HT1080 (cell line): ENCODE data around the gene TECR. TPM values are rescaled to one million over a fixed set of nuclear protein-coding genes. Genes with fewer than 3 reads are reported as not detected.
"Not testable (repeated sequence)": the region's sequence is repeated elsewhere in the genome, so short reads cannot be mapped to it uniquely, and the experiment has no call there.

Experiments
- DNase-seq: peaks from one replicate; pipeline ENCODE4 v3.0.0-alpha.2; 2015; ENCODE audit warnings: low read depth
- total RNA-seq: library from RNA; depleted of rRNA; stranded (reverse); fragments of >200 nt; shearing (Covaris generic); gene quantifications from 2 replicates; pipeline ENCODE4 v1.2.3, GENCODE V29; 2014

Gene TECR
- total RNA-seq, 1 experiment from 2014 or later = 144 TPM

DNA sequence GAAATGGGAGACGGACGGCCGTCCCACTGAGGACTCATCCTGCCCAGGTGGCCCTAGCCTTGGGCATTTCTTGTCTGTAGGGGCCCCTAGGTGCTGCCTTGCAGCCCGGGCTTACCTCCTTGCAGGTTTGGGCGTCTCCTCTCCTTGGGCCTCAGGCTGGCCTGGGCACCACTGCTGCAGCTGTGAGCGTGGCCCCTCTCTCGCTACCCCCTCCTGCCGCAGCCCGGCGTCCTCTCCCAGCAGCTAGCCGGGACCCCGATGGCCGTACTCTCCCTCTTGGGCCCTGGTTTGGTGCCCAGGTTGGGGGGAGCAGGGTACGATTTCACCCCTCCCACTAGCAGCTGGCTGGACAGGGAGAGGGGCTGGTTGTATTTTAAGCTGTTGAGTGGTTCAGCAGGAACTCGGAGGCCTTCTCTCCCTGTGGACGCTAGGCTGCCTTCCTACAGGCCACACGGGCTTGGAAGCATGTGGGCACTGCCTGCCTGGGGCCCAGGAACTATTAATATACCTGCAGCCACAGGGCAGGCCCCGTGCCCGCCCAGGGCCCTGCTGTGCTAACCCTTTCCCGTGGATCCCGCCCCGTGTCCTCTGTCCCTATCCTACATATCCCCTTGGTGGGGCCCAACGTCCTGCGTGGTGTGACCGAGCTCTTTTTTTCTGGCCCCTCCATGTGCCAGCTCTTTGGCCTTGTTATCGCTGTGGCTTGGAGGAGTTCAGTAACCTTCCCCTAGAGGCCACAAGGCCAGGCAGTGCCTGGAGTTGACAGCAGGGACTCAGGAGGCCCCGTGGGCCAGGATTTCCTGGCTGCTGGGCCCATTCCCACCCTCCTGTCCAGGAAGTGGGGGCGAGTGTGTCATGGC lies 30.8 kb downstream of the TECR start:
- no peak for DNase-seq

DNA sequence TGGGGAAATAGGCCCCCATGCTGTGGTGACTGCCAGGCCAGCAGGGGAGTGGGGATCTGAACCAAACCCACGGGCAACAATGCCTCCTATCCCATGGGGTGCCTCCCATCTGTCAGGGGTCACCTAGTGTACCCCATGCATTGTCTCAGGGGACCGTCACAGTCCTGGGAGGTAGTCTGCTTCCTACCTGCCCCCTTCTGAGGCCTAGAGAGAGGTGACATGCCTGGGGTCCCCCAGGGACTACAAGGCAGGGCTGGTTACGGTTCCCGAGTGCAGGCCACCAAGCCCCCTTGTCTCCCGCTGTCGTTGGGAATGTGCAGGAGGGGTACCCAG lies 31.3 kb downstream of the TECR start:
- no peak for DNase-seq

DNA sequence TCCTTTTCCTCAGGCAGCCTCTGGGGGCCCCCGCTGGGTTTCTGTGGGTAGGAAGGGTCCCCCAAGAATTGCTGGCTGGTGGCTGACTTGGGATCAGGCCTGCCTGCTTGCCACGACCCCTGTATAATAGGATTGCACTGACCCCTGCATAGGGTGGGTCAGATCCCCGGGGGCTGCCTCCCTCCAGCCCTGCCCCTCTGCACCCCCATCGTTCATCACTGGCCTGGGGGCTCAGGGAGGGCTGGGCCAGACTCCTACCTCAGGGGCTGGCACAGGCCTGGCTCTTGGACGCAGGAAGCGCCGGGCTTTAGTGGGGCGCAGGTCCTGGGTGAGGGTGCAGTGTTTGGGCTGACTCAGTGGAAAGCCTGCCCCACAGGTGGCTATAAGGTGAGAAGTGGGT lies 31.9 kb downstream of the TECR start:
- DNase-seq = no peak

DNA sequence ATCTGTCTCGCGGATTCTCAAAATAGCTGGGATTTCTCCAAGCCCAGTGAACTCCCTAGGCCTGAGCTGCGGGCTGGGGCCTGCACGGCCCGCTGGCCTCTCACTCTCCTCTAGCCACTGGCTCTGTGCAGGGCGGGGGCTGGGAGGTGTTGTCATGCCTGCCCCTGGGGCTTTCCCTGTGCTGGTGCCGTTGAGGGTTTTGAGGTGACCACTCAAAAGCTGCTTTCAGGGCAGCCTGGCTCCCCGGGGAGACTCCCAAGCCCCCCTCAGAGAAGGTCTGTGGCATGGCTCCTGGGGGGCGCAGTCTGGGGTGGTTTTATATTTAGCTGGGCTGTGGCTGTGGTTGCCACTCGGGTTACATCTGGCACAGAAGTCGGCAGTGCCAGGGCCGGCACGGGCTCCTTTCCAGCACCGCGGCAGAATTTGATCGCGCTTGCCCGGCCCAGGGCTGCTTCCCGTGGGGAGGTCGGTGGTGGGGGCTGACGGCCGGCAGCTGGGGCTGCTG lies 32.5 kb downstream of the TECR start:
- no peak for DNase-seq

DNA sequence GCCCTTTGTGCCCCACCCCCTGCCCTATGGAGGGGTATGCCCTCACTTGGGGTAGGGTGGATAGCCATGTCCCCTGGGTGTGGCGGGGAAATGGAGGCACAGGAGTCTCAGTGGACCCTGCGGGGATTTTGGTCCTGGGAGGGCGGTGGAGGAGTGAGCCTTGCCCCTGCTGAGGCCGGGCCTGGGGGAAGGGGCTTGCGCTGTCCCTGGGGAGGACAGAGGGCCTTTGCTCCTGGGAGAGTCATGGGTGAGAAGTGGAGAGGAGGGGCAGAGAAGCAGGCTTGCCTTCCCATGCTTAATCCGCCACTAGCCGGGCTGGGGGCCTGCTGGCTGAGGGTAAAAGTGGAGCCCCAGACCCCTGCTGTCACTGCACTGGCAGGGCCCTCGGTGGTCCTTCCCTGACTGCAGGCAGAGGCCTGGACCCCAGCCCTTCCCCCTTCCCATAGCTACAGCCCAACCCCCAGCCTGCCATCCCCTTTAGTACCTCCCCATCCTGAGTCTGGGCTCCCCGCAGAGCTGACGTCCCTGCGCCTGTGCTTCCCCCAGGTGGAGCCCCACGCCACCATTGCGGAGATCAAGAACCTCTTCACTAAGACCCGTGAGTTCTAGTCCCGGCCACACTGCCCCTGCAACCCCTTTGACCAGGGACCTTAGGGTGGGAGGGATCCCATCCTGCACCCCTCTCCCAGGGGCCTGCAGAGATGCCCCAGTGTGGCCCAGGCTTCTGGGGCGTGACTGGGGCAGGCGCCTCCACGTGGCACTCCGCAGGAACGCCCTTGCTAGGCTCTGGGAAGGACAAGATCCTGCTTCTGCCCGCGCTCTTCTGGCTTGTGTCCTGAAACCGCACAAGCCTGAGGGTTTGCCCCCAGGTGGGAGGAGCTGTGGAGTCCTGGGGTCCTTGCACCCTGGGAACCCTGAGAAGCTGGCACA lies 33.5 kb downstream of the TECR start:
- no peak for DNase-seq

DNA sequence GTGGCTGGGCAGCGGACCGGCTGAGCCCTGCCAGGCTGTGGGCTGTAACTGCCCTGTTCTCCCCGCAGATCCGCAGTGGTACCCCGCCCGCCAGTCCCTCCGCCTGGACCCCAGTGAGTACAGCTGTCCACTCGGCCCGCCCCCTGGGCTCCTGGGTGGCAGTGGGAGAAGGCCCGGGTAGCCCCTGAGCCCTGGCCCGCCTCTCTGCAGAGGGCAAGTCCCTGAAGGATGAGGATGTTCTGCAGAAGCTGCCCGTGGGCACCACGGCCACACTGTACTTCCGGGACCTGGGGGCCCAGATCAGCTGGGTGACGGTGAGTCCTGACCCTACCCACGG lies 34.2 kb downstream of the TECR start:
- DNase-seq = no peak

DNA sequence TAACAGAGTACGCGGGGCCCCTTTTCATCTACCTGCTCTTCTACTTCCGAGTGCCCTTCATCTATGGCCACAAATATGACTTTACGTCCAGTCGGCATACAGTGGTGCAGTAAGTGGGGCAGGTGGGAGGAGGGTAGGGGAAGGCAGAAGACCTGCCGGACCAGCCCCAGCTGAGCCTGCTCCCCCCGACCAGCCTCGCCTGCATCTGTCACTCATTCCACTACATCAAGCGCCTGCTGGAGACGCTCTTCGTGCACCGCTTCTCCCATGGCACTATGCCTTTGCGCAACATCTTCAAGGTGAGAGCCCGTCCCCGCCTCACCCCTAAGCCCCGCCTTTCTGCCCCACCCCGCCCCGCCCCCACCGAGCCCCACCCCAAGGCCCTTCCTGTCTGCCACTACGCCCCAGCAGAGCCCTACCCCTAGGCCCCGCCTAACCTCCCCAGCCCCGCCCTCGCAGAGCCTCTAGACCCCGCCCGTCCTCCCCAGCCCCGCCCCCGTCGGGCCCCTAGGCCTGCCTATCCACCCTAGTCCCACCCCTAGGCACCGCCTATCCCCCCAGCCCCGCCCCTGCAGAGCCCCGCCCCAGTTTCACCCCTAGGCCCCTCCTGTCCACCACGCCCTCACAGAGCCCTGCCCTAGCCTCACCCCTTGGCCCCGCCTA lies 34.7 kb downstream of the TECR start:
- no peak for DNase-seq

DNA sequence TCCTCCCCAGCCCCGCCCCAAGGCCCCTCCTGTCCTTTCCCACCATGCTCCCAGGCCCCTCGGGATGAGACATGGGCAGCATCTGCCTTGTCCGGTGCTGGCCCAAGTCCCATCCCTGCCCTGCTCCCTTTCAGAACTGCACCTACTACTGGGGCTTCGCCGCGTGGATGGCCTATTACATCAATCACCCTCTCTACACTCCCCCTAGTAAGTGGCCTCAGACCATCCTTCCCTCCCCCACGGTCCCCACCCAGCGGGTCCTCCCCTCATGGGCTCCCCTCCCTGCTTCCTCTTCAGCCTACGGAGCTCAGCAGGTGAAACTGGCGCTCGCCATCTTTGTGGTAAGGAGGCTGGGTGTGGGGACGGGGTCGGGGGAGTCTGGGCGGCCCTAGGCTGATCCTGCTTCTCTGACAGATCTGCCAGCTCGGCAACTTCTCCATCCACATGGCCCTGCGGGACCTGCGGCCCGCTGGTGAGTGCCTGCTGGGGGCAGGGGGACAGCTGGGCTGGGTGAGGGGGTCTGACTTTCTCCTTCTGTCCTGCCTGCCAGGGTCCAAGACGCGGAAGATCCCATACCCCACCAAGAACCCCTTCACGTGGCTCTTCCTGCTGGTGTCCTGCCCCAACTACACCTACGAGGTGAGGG lies 35.4 kb downstream of the TECR start:
- DNase-seq = not testable (repeated sequence)

DNA sequence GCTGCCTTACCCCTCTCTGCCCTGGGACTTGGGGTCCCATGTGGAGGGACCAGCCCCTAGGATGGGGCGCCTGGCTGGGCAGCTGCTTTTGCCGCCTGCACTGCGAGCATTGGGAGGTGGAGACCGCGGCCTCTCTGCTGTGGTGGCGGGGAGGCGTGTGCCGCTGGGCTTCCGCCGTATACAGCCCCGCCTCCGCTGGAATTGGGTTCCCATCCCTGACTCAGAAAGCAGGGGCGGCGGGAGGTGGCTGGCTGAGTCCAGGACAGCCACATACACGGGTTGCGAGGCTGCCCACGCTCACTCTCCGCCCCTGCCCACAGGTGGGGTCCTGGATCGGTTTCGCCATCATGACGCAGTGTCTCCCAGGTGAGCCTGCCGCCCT lies 35.9 kb downstream of the TECR start:
- DNase-seq = no peak

DNA sequence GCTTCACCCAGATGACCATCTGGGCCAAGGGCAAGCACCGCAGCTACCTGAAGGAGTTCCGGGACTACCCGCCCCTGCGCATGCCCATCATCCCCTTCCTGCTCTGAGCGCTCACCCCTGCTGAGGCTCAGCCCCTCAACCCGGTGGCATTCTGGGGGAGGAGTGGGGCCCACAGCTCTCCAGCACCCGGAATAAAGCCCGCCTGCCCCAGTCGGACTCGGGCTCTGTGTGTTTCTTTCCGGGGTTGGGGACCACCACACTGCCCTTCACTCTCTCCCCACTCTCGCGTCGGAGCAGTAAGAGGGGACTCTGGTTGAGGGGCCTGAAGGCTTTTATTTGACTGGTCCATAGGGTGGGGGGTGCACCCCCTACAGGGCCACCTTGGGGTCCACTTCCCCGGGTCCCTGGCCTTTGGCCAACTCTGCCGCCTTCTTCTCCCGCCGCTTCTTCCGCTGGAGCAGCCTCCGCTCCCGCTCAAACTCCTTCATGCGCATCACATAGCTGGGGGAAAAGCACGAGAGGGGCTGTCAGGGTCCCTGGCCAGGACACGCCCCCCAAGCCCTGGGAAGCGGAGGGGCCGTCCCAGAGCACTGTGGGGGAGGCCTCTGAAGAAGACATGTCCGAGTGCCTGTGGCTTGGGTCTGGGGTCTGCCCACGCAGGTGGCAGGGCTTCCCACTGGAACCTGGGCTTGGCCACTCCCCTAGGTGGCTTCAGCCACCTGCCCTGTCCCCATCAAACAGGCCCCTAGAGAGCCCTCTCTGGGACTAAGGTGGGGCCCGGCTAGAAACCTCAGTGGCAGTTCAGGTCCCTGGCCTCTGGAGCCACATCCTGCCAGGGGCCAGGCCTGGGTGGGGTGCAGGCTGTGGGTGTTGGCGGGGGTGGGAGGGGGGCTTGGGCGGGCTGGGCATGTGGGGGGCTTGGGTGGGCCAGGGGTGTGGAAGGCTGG lies 36.6 kb downstream of the TECR start:
- no peak for DNase-seq

DNA sequence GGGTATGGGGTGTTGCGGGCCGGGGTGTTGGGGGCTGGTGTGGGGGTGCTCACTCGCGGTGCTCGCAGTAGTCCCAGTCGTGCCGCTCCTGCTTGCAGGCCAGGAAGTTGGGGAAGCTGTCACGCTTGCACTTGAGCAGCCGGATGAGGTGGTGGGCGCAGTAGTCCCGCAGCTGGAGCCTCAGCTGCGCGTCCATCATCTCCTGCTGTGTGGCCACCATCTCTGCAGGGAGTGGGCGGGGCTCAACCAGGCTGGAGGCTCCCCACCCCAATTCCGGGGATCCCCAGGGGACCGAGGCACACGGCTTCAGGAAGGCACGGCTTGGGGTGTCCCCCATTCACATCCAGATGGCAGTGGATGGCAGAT lies 37.3 kb downstream of the TECR start:
- DNase-seq = no peak

DNA sequence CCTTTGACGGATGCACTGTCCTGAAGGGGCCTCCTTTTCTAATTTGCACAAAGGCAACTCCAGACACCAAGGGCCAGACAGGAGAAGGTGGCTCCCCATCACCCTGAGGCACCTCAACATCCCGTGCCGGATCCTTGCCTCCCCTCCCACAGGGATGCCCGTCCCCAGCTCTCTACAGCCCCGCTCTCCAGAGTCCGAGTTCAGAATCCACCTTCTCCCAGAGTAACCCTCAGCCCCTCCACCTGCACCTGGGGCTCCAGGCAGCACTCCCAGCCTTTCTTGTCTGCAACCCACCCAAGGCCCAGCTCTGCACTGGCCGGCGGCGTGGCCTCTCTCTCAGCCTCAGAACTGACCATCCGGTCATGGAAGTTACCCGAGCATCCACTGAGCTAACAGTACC lies 37.7 kb downstream of the TECR start:
- no peak for DNase-seq

DNA sequence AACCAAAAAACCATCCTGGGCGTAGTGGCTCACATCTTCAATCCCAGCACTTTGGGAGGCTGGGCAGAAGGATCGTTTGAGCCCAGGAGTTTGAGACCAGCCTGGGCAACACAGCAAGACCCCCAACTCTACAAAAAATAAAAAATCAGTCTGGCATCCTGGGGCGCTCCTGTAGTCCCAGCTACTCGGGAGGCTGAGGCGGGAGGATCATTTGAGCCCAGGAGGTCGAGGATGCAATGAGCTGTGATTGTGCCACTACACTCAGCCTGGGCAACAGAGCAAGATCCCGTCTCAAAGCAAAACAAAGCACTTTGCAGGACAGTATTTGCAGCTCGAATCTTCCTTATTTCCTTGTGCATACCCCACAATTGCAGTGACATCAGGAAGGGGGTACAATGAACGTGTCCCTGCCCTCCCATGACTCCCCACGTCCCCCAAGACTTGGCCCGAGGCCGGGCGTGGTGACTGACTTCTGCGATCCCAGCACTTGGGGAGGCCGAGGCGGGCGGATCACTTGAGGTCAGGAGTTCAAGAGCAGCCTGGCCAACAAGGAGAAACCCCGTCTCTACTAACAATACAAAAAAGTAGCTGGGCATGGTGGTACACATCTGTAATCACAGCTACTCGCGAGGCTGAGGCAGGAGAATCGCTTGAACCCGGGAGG lies 41.6 kb downstream of the TECR start:
- no peak for DNase-seq

DNA sequence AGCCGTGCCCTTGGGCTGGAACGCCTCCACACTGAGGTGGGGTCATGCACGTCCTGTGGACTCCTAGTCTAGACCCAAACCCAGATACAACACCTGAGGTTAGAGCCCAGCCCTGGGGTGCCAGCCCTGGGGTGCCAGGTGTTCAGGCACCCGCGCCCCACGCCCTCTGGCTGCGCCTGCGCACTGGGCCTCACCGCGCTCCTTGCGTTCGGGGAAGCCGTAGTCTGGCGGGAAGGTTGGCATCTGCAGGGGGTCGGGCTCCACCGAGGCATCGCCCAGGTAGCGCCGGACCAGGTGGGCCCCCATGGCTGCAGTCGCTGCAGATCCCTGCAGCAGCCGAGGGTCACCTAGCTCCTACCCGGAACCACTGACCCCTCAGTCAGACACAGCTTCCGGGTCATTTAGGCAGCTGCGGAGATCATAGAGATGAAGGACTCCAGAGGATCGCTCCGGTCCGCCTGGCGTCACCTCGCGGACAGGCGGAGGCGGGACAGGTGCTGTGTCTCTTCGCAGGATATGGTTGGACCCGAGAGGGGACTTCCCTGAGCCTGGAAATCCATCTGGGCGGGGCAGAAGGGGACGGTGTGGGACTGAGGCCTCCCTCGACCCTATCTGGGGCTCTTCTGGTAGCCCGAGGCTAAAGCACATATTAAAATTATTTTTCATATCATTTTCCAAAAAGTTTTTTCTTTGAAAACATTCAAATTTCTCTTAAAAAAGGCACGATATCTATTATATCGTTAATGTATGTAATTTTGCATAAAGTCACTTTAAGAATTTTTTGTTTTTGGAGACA lies 42.5 kb downstream of the TECR start, which contains the start of gene NDUFB7:
NDUFB7 (minus strand) TSS at position 372 of the 796 bp plus-strand sequence; CDS start at position 306, 66 bp downstream.
- DNase-seq = peak; percentile 92

DNA sequence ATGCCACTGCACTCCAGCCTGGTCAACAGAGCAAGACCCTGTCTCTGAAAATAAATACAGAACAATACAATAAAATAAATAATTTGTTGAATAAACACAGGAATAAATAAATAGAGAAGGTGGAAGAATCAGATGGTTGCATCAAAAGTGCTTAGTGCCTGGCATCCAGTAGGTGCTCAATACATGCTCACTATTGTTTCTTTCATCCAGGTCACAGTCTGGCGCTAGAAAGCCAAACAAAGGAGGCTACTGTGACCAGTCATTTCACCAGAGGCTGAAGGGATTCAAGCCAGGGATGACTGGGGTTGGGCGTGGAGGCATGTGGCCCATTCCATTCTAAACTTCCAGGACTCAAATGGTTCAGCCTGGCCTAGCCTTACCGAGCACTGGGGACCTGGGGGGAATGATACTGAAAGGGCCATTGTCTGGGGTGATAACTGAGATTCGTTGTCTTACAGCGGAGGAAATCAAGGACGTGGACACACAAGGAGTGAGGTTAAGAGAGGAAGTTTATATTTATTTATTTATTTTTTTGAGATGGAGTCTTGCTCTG lies 46.1 kb downstream of the TECR start:
- DNase-seq = no peak

DNA sequence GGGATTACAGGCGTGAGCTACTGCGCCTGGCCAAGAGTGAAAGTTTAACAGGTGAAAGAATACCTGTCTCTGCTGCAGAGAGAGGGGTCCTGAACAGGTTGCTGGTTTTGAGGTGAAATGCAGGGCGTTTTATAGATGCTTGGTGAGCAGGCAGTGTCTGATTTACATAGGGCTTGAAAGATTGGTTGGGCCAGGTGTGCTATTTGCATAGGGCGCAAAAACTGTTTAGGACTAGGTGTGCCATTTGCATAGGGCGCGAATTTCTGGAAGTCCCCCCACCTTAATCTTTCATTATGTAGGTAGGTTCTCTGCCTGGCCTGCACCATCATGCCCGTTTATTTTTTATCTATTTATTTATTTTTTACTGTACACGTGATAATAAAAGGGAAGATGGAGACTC lies 47.0 kb downstream of the TECR start:
- no peak for DNase-seq

DNA sequence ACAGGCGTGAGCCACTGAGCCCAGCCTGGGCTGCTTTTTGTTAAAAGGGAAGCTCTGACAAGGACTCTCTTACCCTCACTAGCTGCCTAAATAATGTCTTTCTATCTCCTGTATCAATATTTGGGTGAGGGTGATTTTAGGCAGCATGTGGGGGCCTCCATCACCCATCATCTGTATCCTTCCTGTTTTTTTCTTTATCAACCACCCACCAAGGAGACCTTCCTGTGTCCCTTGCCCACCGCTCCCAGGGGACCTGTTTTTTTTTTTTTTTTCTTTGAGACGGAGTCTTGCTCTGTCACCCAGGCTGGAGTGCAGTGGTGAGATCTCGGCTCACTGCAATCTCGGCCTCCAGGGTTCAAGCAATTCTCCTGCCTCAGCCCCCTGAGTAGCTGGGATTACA lies 47.9 kb downstream of the TECR start:
- DNase-seq = no peak

DNA sequence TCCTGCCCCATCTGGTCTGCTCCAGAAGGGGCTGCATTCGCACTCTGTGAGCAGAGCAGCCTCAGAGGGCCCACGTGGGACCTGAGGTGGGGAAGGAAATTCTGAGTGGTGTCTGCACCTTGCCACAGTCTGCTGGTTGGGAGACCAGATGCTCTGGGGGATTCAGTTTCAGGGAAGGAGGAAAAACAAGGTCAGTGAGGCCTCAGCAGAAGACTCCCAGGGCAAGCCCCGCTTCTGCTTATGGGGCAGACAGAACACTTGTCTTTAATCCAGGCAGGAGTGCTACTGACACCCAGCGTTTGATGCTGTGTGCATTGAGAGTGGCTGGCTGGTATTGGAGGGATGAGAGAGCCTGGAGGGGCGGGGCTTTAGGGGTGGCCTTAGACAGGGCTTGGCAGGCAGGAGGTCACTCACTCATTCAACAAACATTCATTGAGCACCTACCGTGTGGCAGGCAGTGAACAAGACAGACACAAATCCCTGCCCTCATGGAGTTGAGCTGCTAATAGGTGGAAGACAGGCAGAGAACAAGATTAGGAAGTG lies 48.6 kb downstream of the TECR start:
- DNase-seq = peak; percentile 36
